ENCODE measurements around the gene FAM193B. TPM values are rescaled to one million over a fixed set of nuclear protein-coding genes. Genes with fewer than 3 reads are reported as not detected.

FAM193B gene
- total RNA-seq, 1 donor: 39.4 TPM

DNA sequence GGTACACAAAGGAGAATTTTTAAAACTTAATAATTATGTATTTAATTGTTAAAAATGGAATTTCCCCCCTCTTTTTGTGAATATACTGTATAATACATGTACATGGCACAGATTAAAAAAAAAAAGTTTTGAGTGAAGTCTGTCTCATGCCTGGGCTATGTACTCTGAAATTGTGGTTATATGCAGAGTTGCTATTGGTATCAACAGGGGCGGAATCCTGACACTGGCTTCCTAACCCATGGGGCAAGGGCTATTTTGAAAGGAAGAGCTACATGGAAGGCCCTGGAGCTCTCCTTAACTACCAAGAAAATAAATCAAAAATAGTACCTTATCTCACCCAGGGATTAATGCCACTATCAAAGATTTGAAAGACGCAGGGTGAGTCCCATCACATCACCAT is 865 bp upstream of the FAM193B start:
- H3K4me1 ChIP-seq (ENCODE audit: insufficient read depth, low read length): peaks cover 24% of the 10 kb centered on the region
- H3K4me3 ChIP-seq (ENCODE audit: low read length): no peak overlapping the region
- no peaks in the 10 kb centered on the region for H3K27me3 ChIP-seq (ENCODE audit: insufficient read depth, low read length)
- no peaks in the 10 kb centered on the region for H3K9me3 ChIP-seq (ENCODE audit: low read depth, low read length)

DNA sequence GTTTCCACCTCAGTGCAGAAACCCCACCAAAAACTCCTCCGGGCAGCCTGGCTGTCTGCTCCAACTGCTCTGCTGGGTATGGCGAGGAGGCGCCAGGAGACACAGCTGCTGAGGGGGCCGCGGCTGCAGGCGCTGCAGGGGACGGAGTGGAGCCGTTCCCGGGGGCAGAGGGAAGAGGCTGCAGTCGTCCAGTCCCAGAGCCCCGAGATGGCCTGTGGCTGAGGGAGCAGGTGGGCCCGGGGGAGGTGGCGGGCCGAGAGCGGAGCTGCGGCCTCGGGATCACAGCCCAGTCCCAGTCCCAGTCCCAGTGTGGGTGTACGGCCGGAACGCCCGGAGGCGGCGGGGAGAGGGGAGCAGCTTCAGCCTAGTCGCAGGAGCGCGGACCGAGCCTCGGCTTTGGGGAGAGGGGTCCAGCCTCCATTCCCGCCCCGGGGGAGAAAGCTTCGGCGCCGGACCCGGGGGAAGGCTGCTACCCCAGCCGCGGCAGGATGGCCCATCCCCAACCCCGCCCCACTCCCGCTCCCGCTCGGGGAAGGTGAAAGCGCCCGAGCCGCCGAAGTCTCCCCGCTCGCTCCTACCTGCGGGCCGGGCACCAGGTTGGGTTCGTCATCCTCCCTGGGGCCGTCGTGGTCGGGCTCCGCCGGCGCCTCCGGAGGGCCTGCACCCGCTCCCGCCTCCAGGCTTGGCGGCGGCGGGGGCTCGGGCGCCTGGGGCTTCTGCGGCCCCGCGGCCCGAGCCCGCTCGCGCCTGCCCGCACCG is 513 bp downstream of the FAM193B start:
- no peaks in the 10 kb centered on the region for H3K9me3 ChIP-seq (ENCODE audit: low read depth, low read length)
- peaks cover 24% of the 10 kb centered on the region for H3K4me1 ChIP-seq (ENCODE audit: insufficient read depth, low read length)
- peak overlapping the region; percentile 70 for H3K4me3 ChIP-seq (ENCODE audit: low read length)
- no peaks in the 10 kb centered on the region for H3K27me3 ChIP-seq (ENCODE audit: insufficient read depth, low read length)

DNA sequence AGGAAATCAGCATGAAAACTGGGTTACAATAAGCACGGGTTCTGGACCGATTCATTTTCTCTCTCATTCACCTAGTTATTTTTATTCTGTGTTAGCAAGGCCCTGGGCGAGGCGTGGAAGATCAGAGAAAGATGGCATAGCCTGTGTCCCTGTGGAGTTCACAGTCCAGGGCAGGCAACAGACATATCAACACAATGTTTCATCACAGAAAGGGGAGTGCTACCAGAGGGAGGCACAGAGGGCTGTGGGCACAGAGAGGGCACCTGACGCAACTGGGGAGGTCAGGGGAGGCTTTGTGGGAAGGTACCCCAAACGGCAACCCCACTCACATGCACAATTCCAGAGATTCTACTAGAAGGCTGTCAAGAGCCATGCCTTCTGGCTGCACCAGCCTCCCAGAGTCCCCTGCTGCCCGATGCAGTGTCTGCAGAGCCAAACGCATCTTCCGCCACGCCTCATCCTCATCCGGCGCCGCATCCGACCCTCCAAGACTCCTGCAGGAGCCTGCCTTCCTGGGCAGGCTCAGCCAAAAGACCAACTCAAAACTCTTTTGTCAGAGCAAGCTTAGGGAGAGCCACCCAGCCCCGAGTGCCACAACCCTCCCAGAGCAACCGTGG is 1.4 kb downstream of the FAM193B start:
- Histone ChIP-seq H3K9me3 (ENCODE audit: low read depth, low read length) (no peaks in the 10 kb centered on the region), H3K4me3 (ENCODE audit: low read length) (peak overlapping the region; percentile 70), H3K4me1 (ENCODE audit: insufficient read depth, low read length) (peaks cover 31% of the 10 kb centered on the region), H3K27me3 (ENCODE audit: insufficient read depth, low read length) (no peaks in the 10 kb centered on the region)

DNA sequence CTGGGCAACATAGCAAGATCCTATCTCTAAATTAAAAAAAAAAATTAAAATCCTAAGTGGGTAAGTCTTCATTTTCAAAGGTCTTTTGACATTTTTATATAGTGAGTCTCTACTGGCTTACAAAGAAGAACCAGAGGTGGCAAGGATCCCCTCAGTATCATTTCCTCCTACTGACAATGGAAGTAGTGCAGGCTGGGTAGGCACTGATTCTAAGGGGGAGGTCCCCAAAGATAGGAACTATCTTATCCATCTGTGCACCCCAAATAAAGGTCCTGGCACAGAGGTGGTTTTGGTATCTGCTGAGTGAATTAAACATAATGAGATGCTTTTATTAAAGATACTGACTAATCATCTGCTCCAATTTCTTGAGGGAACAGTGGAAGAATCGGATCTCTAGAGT is 4.2 kb downstream of the FAM193B start:
- Histone ChIP-seq H3K9me3 (ENCODE audit: low read depth, low read length) (no peaks in the 10 kb centered on the region), H3K4me3 (ENCODE audit: low read length) (no peak overlapping the region), H3K27me3 (ENCODE audit: insufficient read depth, low read length) (no peaks in the 10 kb centered on the region), H3K4me1 (ENCODE audit: insufficient read depth, low read length) (peaks cover 55% of the 10 kb centered on the region)

DNA sequence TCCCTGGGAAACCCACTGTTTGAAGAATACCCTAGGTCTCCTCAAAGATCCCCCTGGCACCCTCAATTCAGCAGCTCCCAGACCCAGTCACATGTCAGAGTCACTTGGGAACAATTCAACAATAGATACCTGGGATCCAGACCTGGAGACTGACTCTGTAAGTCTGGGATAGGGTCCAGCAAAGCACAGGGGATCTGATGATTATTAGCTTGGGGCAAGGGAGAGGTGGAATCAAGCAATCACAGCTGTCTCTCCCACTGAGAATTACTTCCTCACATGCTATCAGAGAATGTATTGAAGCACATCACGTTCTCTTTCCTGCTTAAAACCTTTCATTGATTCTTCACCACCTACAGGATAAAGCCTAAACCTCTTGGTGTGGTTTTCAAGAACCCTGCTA is 5.9 kb downstream of the FAM193B start:
- H3K4me3 ChIP-seq (ENCODE audit: low read length): no peak overlapping the region
- no peaks in the 10 kb centered on the region for H3K9me3 ChIP-seq (ENCODE audit: low read depth, low read length)
- H3K27me3 ChIP-seq (ENCODE audit: insufficient read depth, low read length): no peaks in the 10 kb centered on the region
- H3K4me1 ChIP-seq (ENCODE audit: insufficient read depth, low read length): peaks cover 51% of the 10 kb centered on the region

DNA sequence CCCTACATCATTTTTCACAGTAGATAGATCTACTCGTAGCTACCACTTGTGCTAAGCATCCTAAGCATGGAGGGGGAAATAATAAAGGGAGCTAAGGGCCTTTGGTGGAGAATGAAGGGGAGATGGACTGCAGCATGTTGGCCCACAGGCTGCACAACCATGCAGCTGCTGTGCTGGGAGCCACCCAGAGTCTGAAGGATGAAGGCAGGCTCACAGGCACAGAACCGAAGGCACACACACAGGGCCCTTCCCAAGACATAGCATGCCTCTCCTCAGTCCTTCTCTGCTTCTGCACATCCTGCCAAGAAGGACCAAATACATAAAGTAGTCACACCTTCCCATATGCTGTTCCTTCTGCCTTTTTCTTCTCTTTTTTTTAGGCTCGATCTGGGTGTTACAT is 6.6 kb downstream of the FAM193B start:
- Histone ChIP-seq H3K27me3 (ENCODE audit: insufficient read depth, low read length) (no peaks in the 10 kb centered on the region), H3K9me3 (ENCODE audit: low read depth, low read length) (no peaks in the 10 kb centered on the region), H3K4me3 (ENCODE audit: low read length) (no peak overlapping the region), H3K4me1 (ENCODE audit: insufficient read depth, low read length) (peaks cover 43% of the 10 kb centered on the region)

DNA sequence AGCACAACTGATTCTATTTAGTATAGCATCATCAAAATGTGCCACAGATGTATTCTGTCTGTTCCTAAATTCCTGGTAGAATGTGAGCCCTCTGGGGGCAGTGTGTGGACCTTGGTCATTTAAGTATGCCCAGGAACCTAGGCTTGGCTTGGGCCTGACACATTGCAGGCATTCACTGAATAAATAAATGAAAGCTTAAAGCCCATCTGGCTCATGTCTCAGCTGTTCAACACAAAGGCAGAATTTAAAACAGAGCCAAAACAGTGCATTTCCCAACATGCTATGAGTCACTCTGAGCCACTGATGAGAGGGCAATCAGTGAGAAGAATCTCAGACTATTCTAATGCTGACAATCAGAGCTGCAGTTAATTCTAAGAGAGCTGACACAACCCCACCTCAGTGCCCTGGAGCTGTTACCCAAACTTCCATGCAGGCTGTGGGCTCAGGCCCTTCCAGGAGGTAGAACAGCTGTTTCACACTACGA is 8.1 kb downstream of the FAM193B start:
- Histone ChIP-seq H3K4me3 (ENCODE audit: low read length) (no peak overlapping the region), H3K27me3 (ENCODE audit: insufficient read depth, low read length) (no peaks in the 10 kb centered on the region), H3K4me1 (ENCODE audit: insufficient read depth, low read length) (peaks cover 38% of the 10 kb centered on the region), H3K9me3 (ENCODE audit: low read depth, low read length) (no peaks in the 10 kb centered on the region)

DNA sequence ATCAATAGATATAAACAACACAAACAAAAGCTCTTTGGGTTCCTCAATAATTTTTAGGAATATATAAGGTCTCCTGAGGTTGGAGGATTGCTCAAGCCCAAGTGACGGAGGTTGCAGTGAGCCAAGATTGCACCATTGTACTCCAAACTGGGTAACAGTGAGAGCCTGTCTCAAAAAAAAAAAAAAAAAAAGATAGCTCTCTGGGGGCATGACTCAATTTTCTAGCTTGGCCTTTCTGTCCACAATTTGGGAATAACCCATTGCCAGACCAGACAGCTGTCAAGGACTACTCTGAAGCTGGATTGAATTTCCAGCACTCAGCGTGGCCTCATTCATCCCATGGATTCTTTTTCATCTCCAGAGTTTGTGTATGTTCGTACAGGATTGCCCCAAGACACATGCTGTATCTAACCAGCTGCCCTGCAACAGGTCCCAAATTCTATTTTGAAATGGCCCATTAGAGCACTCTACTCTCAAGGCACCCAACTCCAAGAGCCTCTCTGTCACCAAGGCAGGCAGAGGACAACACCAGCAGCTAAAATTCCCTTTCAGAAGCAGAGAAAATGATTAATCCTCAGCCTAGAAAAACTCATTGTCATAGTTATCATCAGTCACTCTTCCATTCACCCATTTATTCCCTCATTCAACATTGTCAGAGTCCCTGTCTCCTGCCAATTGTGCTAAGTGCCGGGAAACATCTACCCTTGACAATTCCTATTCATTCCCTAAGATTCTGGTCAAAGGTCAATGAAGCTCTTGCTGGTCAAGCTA is 8.7 kb downstream of the FAM193B start:
- Histone ChIP-seq H3K4me1 (ENCODE audit: insufficient read depth, low read length) (peaks cover 38% of the 10 kb centered on the region), H3K4me3 (ENCODE audit: low read length) (no peak overlapping the region), H3K9me3 (ENCODE audit: low read depth, low read length) (no peaks in the 10 kb centered on the region), H3K27me3 (ENCODE audit: insufficient read depth, low read length) (no peaks in the 10 kb centered on the region)

DNA sequence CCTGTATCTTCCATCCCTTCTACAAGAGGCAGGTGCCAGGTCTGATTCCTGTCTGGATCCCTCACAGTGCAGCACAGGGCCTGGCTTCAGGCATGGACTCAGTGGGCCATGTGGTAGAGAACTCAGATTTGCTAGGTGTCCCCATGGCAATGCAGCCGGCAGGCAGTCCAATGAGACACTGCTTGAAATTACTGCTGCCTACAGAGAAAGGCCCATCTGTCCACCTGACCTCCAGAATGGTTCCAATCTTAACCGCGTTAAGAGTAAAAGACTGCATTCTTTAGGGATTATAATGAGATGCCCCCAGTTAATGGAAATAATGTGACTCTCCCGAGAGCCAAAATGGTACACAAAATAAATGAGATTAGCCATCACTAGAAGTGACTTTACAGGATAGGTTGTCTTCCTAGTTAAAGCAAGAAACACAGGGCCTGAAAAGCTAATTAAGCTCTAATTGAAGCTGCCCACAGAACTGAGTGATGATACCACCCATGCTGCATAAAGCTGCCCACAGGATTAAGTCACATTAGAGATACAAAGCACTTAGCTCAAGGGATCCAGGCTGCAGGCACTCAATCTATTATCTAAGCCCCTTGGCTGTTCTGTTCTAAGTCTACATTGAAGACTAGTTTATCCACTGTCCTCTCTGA is 11.4 kb downstream of the FAM193B start:
- Histone ChIP-seq H3K27me3 (ENCODE audit: insufficient read depth, low read length) (no peaks in the 10 kb centered on the region), H3K4me1 (ENCODE audit: insufficient read depth, low read length) (peaks cover 28% of the 10 kb centered on the region), H3K4me3 (ENCODE audit: low read length) (no peak overlapping the region), H3K9me3 (ENCODE audit: low read depth, low read length) (no peaks in the 10 kb centered on the region)

DNA sequence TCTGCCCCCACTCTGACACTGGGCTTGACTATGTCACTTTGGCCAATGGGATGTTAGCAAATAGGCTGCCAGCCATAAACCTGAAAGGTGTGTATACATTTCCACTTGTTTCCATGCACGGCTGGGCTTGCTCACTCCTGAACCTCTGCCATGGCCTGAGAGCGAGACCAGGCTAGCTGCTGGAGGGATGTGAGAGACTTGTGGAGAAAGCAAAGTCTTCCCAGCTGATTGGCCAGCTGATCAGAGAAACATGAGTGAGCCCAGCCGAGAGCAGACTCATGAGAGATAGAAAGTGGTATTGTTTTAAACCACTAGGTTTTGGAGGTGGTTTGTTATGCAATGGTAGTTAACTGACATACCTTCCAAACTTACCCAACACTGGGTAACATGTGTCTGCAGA is 13.9 kb downstream of the FAM193B start:
- Histone ChIP-seq H3K4me3 (ENCODE audit: low read length) (no peak overlapping the region), H3K4me1 (ENCODE audit: insufficient read depth, low read length) (peaks cover 8% of the 10 kb centered on the region), H3K27me3 (ENCODE audit: insufficient read depth, low read length) (no peaks in the 10 kb centered on the region), H3K9me3 (ENCODE audit: low read depth, low read length) (no peaks in the 10 kb centered on the region)

DNA sequence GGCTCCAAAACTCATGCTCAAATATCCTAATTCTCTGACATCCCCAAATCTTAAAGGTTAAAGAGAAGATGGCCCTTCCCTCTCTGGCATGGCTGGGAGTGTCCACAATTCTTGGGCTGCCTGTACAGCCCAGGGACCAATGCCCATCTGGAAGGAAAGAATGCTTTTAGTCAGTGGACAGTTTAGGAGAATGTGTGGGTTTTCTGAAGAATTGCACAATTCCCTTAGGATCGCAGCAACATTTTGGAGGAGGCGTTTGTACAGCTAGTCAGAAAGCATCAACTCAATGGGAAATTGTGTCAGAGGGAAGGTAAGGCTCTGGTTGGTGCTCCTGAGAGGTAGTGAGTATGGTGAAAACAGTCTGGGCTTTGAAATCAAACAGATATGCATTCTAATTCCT is 15.0 kb downstream of the FAM193B start:
- Histone ChIP-seq H3K27me3 (ENCODE audit: insufficient read depth, low read length) (no peaks in the 10 kb centered on the region), H3K4me1 (ENCODE audit: insufficient read depth, low read length) (no peaks in the 10 kb centered on the region), H3K4me3 (ENCODE audit: low read length) (no peak overlapping the region), H3K9me3 (ENCODE audit: low read depth, low read length) (no peaks in the 10 kb centered on the region)

DNA sequence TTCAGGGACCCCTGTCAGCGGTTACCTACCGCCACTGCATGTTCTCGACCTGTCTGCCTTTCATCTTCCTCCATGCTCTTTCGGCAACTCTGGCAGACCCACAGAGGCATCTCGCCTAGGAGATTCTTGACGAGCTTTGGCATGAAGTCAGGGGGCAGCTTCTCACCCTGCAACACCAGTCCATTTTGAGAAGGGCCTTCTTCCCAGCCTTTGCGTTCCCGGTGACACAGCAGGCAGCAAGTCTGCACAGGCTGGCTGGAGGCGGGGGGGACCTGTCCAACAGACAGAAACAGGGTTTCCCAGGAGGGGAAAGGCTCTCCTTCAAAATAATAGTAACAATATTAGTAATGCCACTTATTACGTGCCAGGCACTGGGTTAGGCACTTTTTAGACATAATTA is 15.5 kb downstream of the FAM193B start:
- no peaks in the 10 kb centered on the region for H3K4me1 ChIP-seq (ENCODE audit: insufficient read depth, low read length)

DNA sequence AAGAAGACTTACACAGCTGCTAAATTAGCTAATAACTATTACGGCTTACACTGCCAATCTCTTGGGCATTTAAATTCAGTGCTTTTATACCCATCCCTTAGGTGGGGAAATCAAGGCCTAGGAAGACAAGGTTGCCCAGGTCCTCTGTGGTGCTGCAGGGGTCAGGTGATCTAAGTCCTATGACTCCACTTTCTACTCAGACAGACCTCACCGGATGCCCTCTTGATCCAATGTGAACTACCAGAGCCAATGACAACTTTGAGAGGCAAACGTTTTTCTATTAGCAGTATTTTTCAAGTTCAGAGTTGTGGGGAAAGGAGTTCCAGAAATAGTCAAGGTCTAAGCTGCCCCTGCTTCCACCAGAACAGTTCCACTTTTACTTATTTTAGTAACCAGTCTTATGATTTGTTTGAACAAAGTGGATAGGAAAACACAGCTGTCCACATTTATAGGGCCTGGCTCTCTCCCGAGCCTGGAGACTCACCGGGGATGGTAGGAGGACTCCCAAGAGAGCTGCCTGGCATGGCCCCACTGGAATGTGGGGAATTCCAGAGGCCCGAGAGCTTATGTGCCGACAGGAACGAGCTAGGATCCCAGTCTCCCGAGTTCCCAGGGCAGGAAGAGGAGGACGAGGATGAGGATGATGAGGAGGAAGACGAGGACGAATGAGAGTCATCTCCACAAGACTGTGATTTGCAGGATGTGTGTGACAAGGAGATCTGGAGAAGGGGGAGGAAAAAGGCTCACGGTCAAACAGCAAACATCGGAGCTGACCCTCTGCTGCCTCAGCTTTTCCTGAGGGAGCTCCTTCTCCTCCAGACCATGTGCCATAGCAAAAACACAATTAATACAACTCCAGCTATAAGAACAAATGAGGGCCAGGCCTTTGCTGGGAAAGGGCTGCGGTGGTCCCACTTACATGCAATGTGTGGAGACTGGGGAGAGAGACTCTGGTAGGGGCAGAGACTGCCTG is 16.7 kb downstream of the FAM193B start:
- Histone ChIP-seq H3K4me3 (ENCODE audit: low read length) (no peak overlapping the region), H3K9me3 (ENCODE audit: low read depth, low read length) (no peaks in the 10 kb centered on the region), H3K27me3 (ENCODE audit: insufficient read depth, low read length) (no peaks in the 10 kb centered on the region), H3K4me1 (ENCODE audit: insufficient read depth, low read length) (no peaks in the 10 kb centered on the region)

More for the DNA sequence above, 15.5 kb downstream of the FAM193B start:
- H3K4me3 ChIP-seq (ENCODE audit: low read length): no peak overlapping the region
- no peaks in the 10 kb centered on the region for H3K27me3 ChIP-seq (ENCODE audit: insufficient read depth, low read length)
- no peaks in the 10 kb centered on the region for H3K9me3 ChIP-seq (ENCODE audit: low read depth, low read length)

DNA sequence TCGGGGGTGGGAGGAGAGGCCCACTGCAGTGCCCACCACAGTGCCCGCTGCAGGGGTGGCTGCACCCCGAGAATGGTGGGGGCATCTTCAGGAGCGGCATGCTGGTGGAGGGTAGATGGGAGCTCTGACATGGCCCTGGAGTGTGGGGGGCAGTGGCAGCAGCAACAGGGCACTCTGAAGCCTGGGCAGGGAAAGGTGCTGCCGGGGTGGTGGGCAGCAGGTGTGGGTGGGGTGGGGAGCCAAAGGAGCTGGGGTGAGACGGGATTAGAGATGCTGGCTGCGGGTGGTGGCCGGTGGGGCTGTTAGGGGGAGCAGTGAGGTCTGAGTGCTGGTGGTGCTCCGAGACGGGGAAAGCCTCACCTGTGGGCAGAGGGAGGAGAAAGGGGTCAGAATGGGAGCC is 18.0 kb downstream of the FAM193B start:
- Histone ChIP-seq H3K27me3 (ENCODE audit: insufficient read depth, low read length) (no peaks in the 10 kb centered on the region), H3K4me1 (ENCODE audit: insufficient read depth, low read length) (no peaks in the 10 kb centered on the region), H3K9me3 (ENCODE audit: low read depth, low read length) (no peaks in the 10 kb centered on the region), H3K4me3 (ENCODE audit: low read length) (no peak overlapping the region)
